K562 (cell line): Measurements from ENCODE around the gene TUBGCP6. TPM values are rescaled to one million over a fixed set of nuclear protein-coding genes. Genes with fewer than 3 reads are reported as not detected.

Experiments
- ARID3B ChIP-seq: fragments of 250-450 bp; sonication (Bioruptor Pico); IDR thresholded peaks from 2 replicates; pipeline ENCODE4 v1.4.0; 2020; ENCODE audit warnings: borderline replicate concordance
- CGGBP1 ChIP-seq: fragments of 250-450 bp; sonication (Bioruptor Pico); IDR thresholded peaks from 2 replicates; pipeline ENCODE4 v1.9.0; 2021; ENCODE audit warnings: mild to moderate bottlenecking
- CXXC5 ChIP-seq: fragments of 250-450 bp; sonication (Bioruptor Pico); IDR thresholded peaks from 2 replicates; pipeline ENCODE4 v1.8.0; 2022; ENCODE audit warnings: inconsistent platforms, mild to moderate bottlenecking, moderate library complexity
- ETS1 ChIP-seq: conservative IDR thresholded peaks from 2 replicates; pipeline ENCODE4 v1.6.1; 2011; ENCODE audit warnings: low read depth, mild to moderate bottlenecking, low read length; ENCODE audit not compliant: control insufficient read depth
- GABPB1 ChIP-seq: sonication (generic); formaldehyde crosslinking; IDR thresholded peaks from 2 replicates; pipeline ENCODE4 v1.8.0; 2022; ENCODE audit warnings: mild to moderate bottlenecking, missing genetic modification reagents
- HCFC1 ChIP-seq: IDR thresholded peaks from 2 replicates; pipeline ENCODE4 v1.6.1; 2012; ENCODE audit warnings: low read depth, low read length, improper control_type of control experiment
- HMGN3 ChIP-seq: IDR thresholded peaks from 2 replicates; pipeline ENCODE4 v1.6.1; 2011; ENCODE audit warnings: borderline replicate concordance, low read depth, mild to moderate bottlenecking, mixed read lengths, low read length; ENCODE audit not compliant: insufficient read length; ENCODE audit errors: extremely low read depth
- KDM4B ChIP-seq, 2 experiments: fragments of 450-650 bp in 1 of 2; sonication (generic) in 1 of 2; IDR thresholded peaks; 2 replicates each; pipeline ENCODE4 v1.6.1; 2016 to 2017; ENCODE audit warnings: borderline replicate concordance in 2 of 2, antibody characterized with exemption in 1 of 2, low read depth in 1 of 2, mild to moderate bottlenecking in 1 of 2
- MAZ ChIP-seq, 2 experiments: fragments of 450-650 bp in 1 of 2; sonication (generic) in 1 of 2; formaldehyde crosslinking; IDR thresholded peaks in 1 of 2; conservative IDR thresholded peaks in 1 of 2; 2 replicates each; pipeline versions ENCODE4 v1.4.0 to v1.5.0; 2020; ENCODE audit warnings: mild to moderate bottlenecking in 1 of 2, missing genetic modification reagents in 1 of 2
- NFATC3 ChIP-seq: fragments of 450-650 bp; IDR thresholded peaks from 2 replicates; pipeline ENCODE4 v1.6.1; 2017; ENCODE audit warnings: mild to moderate bottlenecking
- NR2F6 ChIP-seq: fragments of 450-650 bp; formaldehyde crosslinking; IDR thresholded peaks from 2 replicates; pipeline ENCODE4 v1.4.0; 2020; ENCODE audit warnings: mild to moderate bottlenecking
- PHF8 ChIP-seq: fragments of 200-600 bp; sonication (generic); IDR thresholded peaks from 2 replicates; pipeline ENCODE4 v1.6.1; 2012; ENCODE audit warnings: mixed run types, mild to moderate bottlenecking, inconsistent platforms, low read length, moderate library complexity, borderline replicate concordance
- RBM22 ChIP-seq: fragments of 200-400 bp; formaldehyde crosslinking; IDR thresholded peaks from 2 replicates; pipeline ENCODE4 v1.6.1; 2018; ENCODE audit warnings: low read length, low read depth; ENCODE audit not compliant: poor library complexity, severe bottlenecking
- RBM25 ChIP-seq: fragments of 200-400 bp; formaldehyde crosslinking; IDR thresholded peaks from 2 replicates; pipeline ENCODE4 v1.6.1; 2018; ENCODE audit warnings: low read length, low read depth, moderate library complexity; ENCODE audit not compliant: severe bottlenecking
- SMARCA5 ChIP-seq: fragments of 450-650 bp; IDR thresholded peaks from 2 replicates; pipeline ENCODE4 v1.6.1; 2016
- SNAPC5 ChIP-seq: fragments of 250-450 bp; sonication (Bioruptor Pico); IDR thresholded peaks from 2 replicates; pipeline ENCODE4 v1.8.0; 2021; ENCODE audit warnings: moderate library complexity, mild to moderate bottlenecking, inconsistent platforms
- SP1 ChIP-seq: sonication (generic); formaldehyde crosslinking; IDR thresholded peaks from 2 replicates; pipeline ENCODE4 v1.8.1; 2022; ENCODE audit warnings: mild to moderate bottlenecking, missing genetic modification reagents
- ZFP91 ChIP-seq: sonication (generic); formaldehyde crosslinking; IDR thresholded peaks from 2 replicates; pipeline ENCODE4 v1.8.0; 2022; ENCODE audit warnings: mild to moderate bottlenecking, missing genetic modification reagents
- ZNF395 ChIP-seq: fragments of 200-800 bp; sonication (Bioruptor generic); IDR thresholded peaks from 2 replicates; pipeline ENCODE4 v1.6.1; 2017; ENCODE audit warnings: missing genetic modification characterization, missing compliant biosample characterization
- ZNF436 ChIP-seq: fragments of 250-450, 450-650 bp; sonication (Bioruptor Pico); formaldehyde crosslinking; IDR thresholded peaks from 2 replicates; pipeline ENCODE4 v1.7.0; 2020; ENCODE audit warnings: mild to moderate bottlenecking
- ZZZ3 ChIP-seq: fragments of 450-650 bp; IDR thresholded peaks from 2 replicates; pipeline ENCODE4 v1.6.1; 2016; ENCODE audit warnings: antibody characterized with exemption, mild to moderate bottlenecking, moderate library complexity
- polyA plus RNA-seq, 8 experiments: library from polyadenylated mRNA; depleted of rRNA in 4 of 8; stranded (reverse) in 5 of 8; unstranded in 3 of 8; fragments of >200 nt; fragmentation: Nextera tagmentation in 2 of 8; fragmentation: Illumina TruSeq in 1 of 8; extraction: Ambion mirVana in 2 of 8; extraction: Trizol in 1 of 8; gene quantifications; 2 replicates each; pipeline versions ENCODE4 v1.2.1 to v1.2.3, GENCODE V29; 2011 to 2014; ENCODE audit warnings: inconsistent platforms in 1 of 8, missing spikeins in 1 of 8
- total RNA-seq, 7 experiments: library from RNA; depleted of rRNA in 6 of 7; stranded (reverse); fragments of >200 nt in 6 of 7; fragmentation: Illumina TruSeq in 2 of 7; extraction: Trizol in 2 of 7; gene quantifications; 2 replicates each; pipeline versions ENCODE4 v1.2.1 to v1.2.3, GENCODE V29; 2011 to 2021; ENCODE audit warnings: low replicate concordance in 1 of 7

The TUBGCP6 gene
- total and polyA plus RNA-seq, 9 of the 15 experiments (the other 6 are each of a cell fraction or from before 2014, with no cell fraction given): 0.76 to 33.0 (median 10.1) TPM

- TF ChIP-seq ZNF395 (CRISPR knock-in tag) (0 out of 2 replicates have a peak, but pooled peaks have one; percentile 20), RBM22 (peak; percentile 7), HMGN3 (peak; percentile 5), SNAPC5 (CRISPR knock-in tag) (no peak), PHF8 (peak; percentile 76; the same call in 1 of the 2 replicates), SP1 (CRISPR knock-in tag) (peak; percentile 34; the same call in 1 of the 2 replicates), GABPB1 (CRISPR knock-in tag) (peak; percentile 82; the same call in 1 of the 2 replicates), NR2F6 (CRISPR knock-in tag) (no peak), CGGBP1 (no peak), CXXC5 (CRISPR knock-in tag) (peak; percentile 62), MAZ (CRISPR knock-in tag; conservative IDR thresholded peaks at IDR 0.05 in 1 of 2, IDR thresholded peaks at IDR 0.05 in 1 of 2) (peak; percentile 42 to 44; a peak in 3 of 4 replicates), ARID3B (CRISPR knock-in tag) (no peak), NFATC3 (no peak), RBM25 (peak; percentile 99), KDM4B (IDR thresholded peaks at IDR 0.05; ENCODE audit: borderline replicate concordance in 2 of 2, low read depth in 1 of 2) (0 out of 4 replicates have a peak, but pooled peaks of 1 of the 2 experiments have one; percentile 39), ZNF436 (CRISPR knock-in tag) (no peak), ETS1 (peak; percentile 8; the same call in 1 of the 2 replicates), ZFP91 (CRISPR knock-in tag) (no peak), ZZZ3 (no peak), HCFC1 (peak; percentile 72), SMARCA5 (no peak)
These were observed 44.2 kb downstream of the TUBGCP6 start, which contains the start of gene SELENOO (continued) for GRCh38 chr22:50200461-50201190.
